H1 (cell line): Measurements from ENCODE around the gene DYNC1LI1. TPM values are rescaled to one million over a fixed set of nuclear protein-coding genes. Genes with fewer than 3 reads are reported as not detected.

Experiments used
- CTCF ChIA-PET: fragments of 300-600 bp; sonication (Branson Sonifier 250); formaldehyde crosslinking; loops from one replicate; lab custom pipeline; 2021; ENCODE audit not compliant: partially characterized antibody; lab: Charles Lee
- POLR2A ChIA-PET: fragments of 300-600 bp; sonication (Branson Sonifier 250); formaldehyde crosslinking; loops from one replicate; lab custom pipeline; 2021; ENCODE audit warnings: inconsistent platforms; ENCODE audit not compliant: partially characterized antibody; lab: Charles Lee
- DNase-seq, 2 experiments: peaks; one replicate each; pipeline versions ENCODE4 v3.0.0 to v3.0.0-alpha.2; 2010 to 2022; ENCODE audit warnings: low spot score in 2 of 2, low read depth in 1 of 2, mixed read lengths in 1 of 2
- FAIRE-seq: peaks from 2 replicates; lab custom pipeline; 2011; peaks lifted over from hg19 to GRCh38; lab: Jason Lieb, UNC
- H2AFZ ChIP-seq: 2 replicates; pipeline ENCODE4 v1.8.1; 2012; ENCODE audit warnings: low read length, inconsistent platforms
- H2AK5ac ChIP-seq: 2 replicates; pipeline ENCODE4 v1.6.1; 2013; ENCODE audit warnings: low read depth, low read length
- H2BK120ac ChIP-seq: replicated peaks from 2 replicates; pipeline ENCODE3; 2013; ENCODE audit warnings: low read depth, low read length, inconsistent platforms
- H2BK12ac ChIP-seq: 2 replicates; pipeline ENCODE4 v1.6.1; 2013; ENCODE audit warnings: low read depth, low read length
- H2BK15ac ChIP-seq: 2 replicates; pipeline ENCODE4 v1.6.1; 2013; ENCODE audit warnings: low read length
- H2BK20ac ChIP-seq: 2 replicates; pipeline ENCODE4 v1.6.1; 2013; ENCODE audit warnings: low read length
- H2BK5ac ChIP-seq: 2 replicates; pipeline ENCODE4 v1.6.1; 2013; ENCODE audit warnings: low read depth, low read length
- H3K14ac ChIP-seq: 2 replicates; pipeline ENCODE4 v1.6.1; 2013; ENCODE audit warnings: inconsistent platforms; ENCODE audit not compliant: insufficient read length
- H3K18ac ChIP-seq: 2 replicates; pipeline ENCODE4 v1.6.1; 2013; ENCODE audit warnings: low read length; ENCODE audit errors: extremely low read depth
- H3K23ac ChIP-seq: 2 replicates; pipeline ENCODE4 v1.6.1; 2013; ENCODE audit warnings: inconsistent platforms; ENCODE audit not compliant: insufficient read length
- H3K23me2 ChIP-seq: 2 replicates; pipeline ENCODE4 v1.6.1; 2013; ENCODE audit warnings: low read depth, low read length
- H3K27ac ChIP-seq: 2 replicates; pipeline ENCODE4 v1.6.1; 2011; ENCODE audit warnings: low read depth, low read length, inconsistent platforms
- H3K27me3 ChIP-seq, 4 experiments: replicated peaks in 1 of 4; 1 replicate in 1 of 4; 2 replicates in 3 of 4; pipeline versions ENCODE4 v1.6.1 to v1.8.1; 2011 to 2013; ENCODE audit warnings: low read length in 3 of 4, mild to moderate bottlenecking in 3 of 4, inconsistent platforms in 2 of 4, mixed read lengths in 2 of 4, moderate library complexity in 1 of 4; ENCODE audit not compliant: control insufficient read depth in 3 of 4, insufficient read depth in 3 of 4; ENCODE audit errors: extremely low read depth in 1 of 4
- H3K36me3 ChIP-seq, 4 experiments: 2 replicates each; pipeline versions ENCODE4 v1.6.1 to v1.8.1; 2011 to 2013; ENCODE audit warnings: mild to moderate bottlenecking in 4 of 4, low read length in 3 of 4, moderate library complexity in 2 of 4, control low read depth in 1 of 4, inconsistent platforms in 1 of 4; ENCODE audit not compliant: insufficient read depth in 4 of 4, control insufficient read depth in 2 of 4
- H3K4ac ChIP-seq: replicated peaks from 2 replicates; pipeline ENCODE3; 2013; ENCODE audit warnings: low read length, low read depth, mixed read lengths, inconsistent platforms; ENCODE audit not compliant: insufficient read length
- H3K4me1 ChIP-seq, 4 experiments: replicated peaks in 1 of 4; 1 replicate in 1 of 4; 2 replicates in 3 of 4; pipeline versions ENCODE4 v1.6.1 to v1.8.1; 2011 to 2013; ENCODE audit warnings: low read length in 3 of 4, inconsistent platforms in 2 of 4, mixed read lengths in 1 of 4; ENCODE audit not compliant: insufficient read depth in 4 of 4, control insufficient read depth in 3 of 4
- H3K4me2 ChIP-seq, 2 experiments: 2 replicates each; pipeline versions ENCODE4 v1.6.1 to v1.8.1; 2011 to 2013; ENCODE audit warnings: low read depth in 2 of 2, low read length in 2 of 2, control low read depth in 1 of 2, inconsistent platforms in 1 of 2, mild to moderate bottlenecking in 1 of 2; ENCODE audit not compliant: insufficient read depth in 1 of 2
- H3K4me3 ChIP-seq, 4 experiments: fragments of 200-600, 300-600 bp in 1 of 4; sonication (generic), shearing (Covaris generic), sonication (Bioruptor Twin) in 1 of 4; 2 replicates each; pipeline versions ENCODE4 v1.5.1 to v1.8.1; 2011 to 2016; ENCODE audit warnings: low read length in 4 of 4, low read depth in 3 of 4, control low read depth in 2 of 4, inconsistent platforms in 2 of 4, mild to moderate bottlenecking in 2 of 4, mixed read lengths in 1 of 4, moderate library complexity in 1 of 4; ENCODE audit not compliant: insufficient read depth in 2 of 4; ENCODE audit errors: extremely low read depth in 1 of 4
- H3K56ac ChIP-seq: replicated peaks from 2 replicates; pipeline ENCODE3; 2013; ENCODE audit warnings: low read depth, mild to moderate bottlenecking, mixed read lengths, low read length, inconsistent platforms; ENCODE audit not compliant: insufficient read length
- H3K79me1 ChIP-seq: 2 replicates; pipeline ENCODE4 v1.6.1; 2013; ENCODE audit warnings: low read depth, low read length, control low read depth
- H3K79me2 ChIP-seq, 2 experiments: 2 replicates each; pipeline versions ENCODE4 v1.6.1 to v1.8.1; 2012 to 2013; ENCODE audit warnings: low read length in 2 of 2, mild to moderate bottlenecking in 2 of 2, inconsistent platforms in 1 of 2; ENCODE audit not compliant: insufficient read depth in 2 of 2, control insufficient read depth in 1 of 2
- H3K9ac ChIP-seq, 4 experiments: replicated peaks in 1 of 4; 1 replicate in 1 of 4; 2 replicates in 3 of 4; pipeline versions ENCODE4 v1.6.1 to v1.8.1; 2011 to 2013; ENCODE audit warnings: low read depth in 3 of 4, low read length in 3 of 4, control low read depth in 2 of 4, mild to moderate bottlenecking in 2 of 4, moderate library complexity in 2 of 4, inconsistent platforms in 1 of 4; ENCODE audit errors: extremely low read depth in 1 of 4
- H3K9me3 ChIP-seq, 2 experiments: 2 replicates each; pipeline versions ENCODE4 v1.6.1 to v1.8.1; 2012 to 2013; ENCODE audit warnings: mild to moderate bottlenecking in 2 of 2, moderate library complexity in 2 of 2, control low read depth in 1 of 2, inconsistent platforms in 1 of 2, low read depth in 1 of 2, low read length in 1 of 2, mixed read lengths in 1 of 2; ENCODE audit not compliant: insufficient read depth in 2 of 2
- H4K20me1 ChIP-seq, 2 experiments: replicated peaks in 1 of 2; 2 replicates each; pipeline versions ENCODE3 to v1.8.1; 2011 to 2013; ENCODE audit warnings: inconsistent platforms in 2 of 2, low read length in 2 of 2, mild to moderate bottlenecking in 1 of 2; ENCODE audit not compliant: insufficient read depth in 2 of 2, control insufficient read depth in 1 of 2
- H4K5ac ChIP-seq: 2 replicates; pipeline ENCODE4 v1.6.1; 2013; ENCODE audit warnings: low read length, low read depth, mixed read lengths, inconsistent platforms; ENCODE audit not compliant: insufficient read length
- H4K8ac ChIP-seq: 2 replicates; pipeline ENCODE4 v1.8.0; 2013; ENCODE audit warnings: mild to moderate bottlenecking, moderate library complexity, low read length, inconsistent platforms; ENCODE audit not compliant: insufficient read depth; ENCODE audit errors: extremely low read depth
- H4K91ac ChIP-seq: replicated peaks from 2 replicates; pipeline ENCODE3; 2013; ENCODE audit warnings: low read length, mixed read lengths, inconsistent platforms; ENCODE audit not compliant: insufficient read length
- BCL11A ChIP-seq, 2 experiments: IDR thresholded peaks; one replicate each; pipeline ENCODE4 v1.6.1; 2011; ENCODE audit warnings: low read depth in 2 of 2, low read length in 2 of 2, mild to moderate bottlenecking in 2 of 2
- EP300 ChIP-seq, 2 experiments: IDR thresholded peaks; 1 replicate in 1 of 2; 2 replicates in 1 of 2; pipeline ENCODE4 v1.6.1; 2011 to 2012; ENCODE audit warnings: low read depth in 2 of 2, low read length in 2 of 2, mild to moderate bottlenecking in 2 of 2, borderline replicate concordance in 1 of 2, inconsistent platforms in 1 of 2, moderate library complexity in 1 of 2
- GABPA ChIP-seq: IDR thresholded peaks from 2 replicates; pipeline ENCODE4 v1.6.1; 2011; ENCODE audit warnings: mild to moderate bottlenecking, low read length, moderate library complexity, borderline replicate concordance; ENCODE audit not compliant: insufficient read depth
- RNF2 ChIP-seq: fragments of 200-900, 300-1000 bp; sonication (generic); IDR thresholded peaks from 2 replicates; pipeline ENCODE4 v1.7.1; 2016; ENCODE audit warnings: borderline replicate concordance, low read depth, mild to moderate bottlenecking, antibody characterized with exemption, low read length; ENCODE audit not compliant: poor library complexity, severe bottlenecking; ENCODE audit errors: missing control alignments
- TBP ChIP-seq: IDR thresholded peaks from 2 replicates; pipeline ENCODE4 v1.6.1; 2011; ENCODE audit warnings: low read depth, low read length, improper control_type of control experiment
- whole genome bisulfite sequencing, 2 experiments: shearing (Covaris generic) in 1 of 2; methylation state at CpG; one replicate each; pipeline versions ENCODE4 v1.1.6 to v1.1.7; 2013 to 2015; ENCODE audit warnings: low lambda C conversion rate in 2 of 2, mixed read lengths in 2 of 2, inconsistent platforms in 1 of 2, low coverage in 1 of 2, missing lambda C conversion rate in 1 of 2; ENCODE audit not compliant: insufficient replicate concordance in 2 of 2, insufficient coverage in 1 of 2, insufficient read length in 1 of 2; ENCODE audit errors: extremely low coverage in 1 of 2, missing lambda C conversion rate in 1 of 2; 5-methylcytosine and 5-hydroxymethylcytosine counted together
- polyA plus RNA-seq, 7 experiments: library from polyadenylated mRNA; depleted of rRNA in 3 of 7; stranded (reverse) in 5 of 7; unstranded in 2 of 7; fragments of >200 nt in 5 of 7; fragments of 200-250 nt in 2 of 7; gene quantifications; 1 replicate in 5 of 7; 2 replicates in 1 of 7; 4 replicates in 1 of 7; pipeline versions ENCODE4 v1.2.1 to v1.2.3, GENCODE V29; 2011 to 2013; ENCODE audit warnings: missing spikeins in 2 of 7, mixed read lengths in 2 of 7
- total RNA-seq: library from RNA; stranded (reverse); fragmentation: NEBNext Ultra II Directional; extraction: Animal tissue kit (Norgen Biotek cat#: 25700); gene quantifications from 2 replicates; pipeline ENCODE4 v1.2.1, GENCODE V29; 2021

DYNC1LI1 gene
- total and polyA plus RNA-seq, 2 of the 8 experiments (the other 6 are each of a cell fraction or from before 2014, with no cell fraction given) = 13.6 to 45.1 TPM

- no peak overlapping the region for H3K18ac ChIP-seq
- no peak overlapping the region for H2BK5ac ChIP-seq
- CTCF ChIA-PET = interaction anchor here (0.6 to 1.7 kb wide), 2 partner anchors 38 to 218 kb away, joined by 3 read pairs; no protein-coding TSS in a partner anchor
- no peak overlapping the region for H4K5ac ChIP-seq
- TF ChIP-seq RNF2 (no peak), GABPA (no peak), TBP (no peak), EP300 (IDR thresholded peaks at IDR 0.05; ENCODE audit: borderline replicate concordance in 1 of 2, low read depth in 2 of 2, low read length in 2 of 2) (no peak), BCL11A (IDR thresholded peaks at IDR 0.05; ENCODE audit: low read depth in 2 of 2, low read length in 2 of 2) (no peak)
- no peak overlapping the region for H2AK5ac ChIP-seq
- H4K8ac ChIP-seq = no peak overlapping the region
- no peak overlapping the region for H2BK120ac ChIP-seq
- H3K36me3 ChIP-seq = peaks cover 0 to 4% (median 0%) of the 10 kb centered on the region in 4 experiments; a peak in 1 of 8 replicates
- H3K79me2 ChIP-seq = peaks cover 0 to 56% of the 10 kb centered on the region in 2 experiments; a peak in 2 of 4 replicates
- H3K27me3 ChIP-seq = no peaks in the 10 kb centered on the region
- H4K20me1 ChIP-seq = peaks cover 0 to 2% of the 10 kb centered on the region in 2 experiments
- H3K23me2 ChIP-seq = no peaks in the 10 kb centered on the region
- H3K79me1 ChIP-seq = no peaks in the 10 kb centered on the region
- H3K23ac ChIP-seq = no peak overlapping the region
- no peak overlapping the region for H3K9ac ChIP-seq
- peaks cover 0 to 7% (median 3%) of the 10 kb centered on the region in 4 experiments; a peak in 5 of 7 replicates for H3K4me1 ChIP-seq
- H4K91ac ChIP-seq = no peak overlapping the region
- H3K14ac ChIP-seq = no peak overlapping the region
- H2BK20ac ChIP-seq = no peak overlapping the region
- no peak overlapping the region for H3K56ac ChIP-seq
- H2BK12ac ChIP-seq = no peak overlapping the region
- no peak overlapping the region for H2AFZ ChIP-seq
- no peak overlapping the region for H3K4me3 ChIP-seq
- POLR2A ChIA-PET = interaction anchor here (0.6 kb wide), 1 partner anchor 34 kb away, joined by 3 read pairs; no protein-coding TSS in a partner anchor
- no peak overlapping the region for H3K4me2 ChIP-seq
- H3K27ac ChIP-seq = no peak overlapping the region
- 89% methylated on average over 2 of the region's 2 CpGs; no CpG with 5 or more reads in 1 of the 2 experiments for WGBS, 2 experiments
- DNase-seq (no peak), FAIRE-seq (no peak)
- H2BK15ac ChIP-seq = no peak overlapping the region
- H3K9me3 ChIP-seq = no peaks in the 10 kb centered on the region
- H3K4ac ChIP-seq = no peak overlapping the region
Observed at GRCh38 chr3:32499585-32499984, 71.1 kb downstream of the DYNC1LI1 start.
